GM19372 (cell line): ENCODE measurements around the gene TEKT5.
"Not testable (repeated sequence)": the region's sequence is repeated elsewhere in the genome, so short reads cannot be mapped to it uniquely, and the experiment has no call there.

Source experiments
- ATAC-seq: cut with Tn5 transposase; IDR thresholded peaks from one replicate; pipeline ENCODE4 v1.9.1; 2021; ENCODE audit warnings: mild to moderate bottlenecking, low read depth, moderate library complexity; ENCODE audit not compliant: unreplicated experiment

Gene TEKT5

DNA sequence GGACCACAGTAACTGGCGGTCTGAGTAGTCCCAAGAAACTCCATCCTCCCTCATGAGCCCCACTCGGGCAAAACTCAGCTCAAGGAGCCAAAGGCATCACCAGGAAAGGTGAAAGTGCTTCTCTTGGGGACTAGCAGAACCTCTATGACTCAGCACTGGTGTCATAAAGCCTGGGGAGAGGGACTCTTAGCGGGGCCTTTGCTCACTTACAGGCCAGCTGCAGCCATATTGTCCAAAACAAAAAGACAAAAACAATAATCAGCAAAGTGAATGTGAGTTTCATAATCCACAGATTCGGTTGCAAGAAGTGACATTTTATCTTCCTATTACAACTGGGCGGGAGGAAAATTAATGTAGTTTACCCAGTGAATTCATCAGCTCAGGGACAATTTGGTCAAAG is at the start of gene TEKT5:
TEKT5 (minus strand) TSS at position 101 of the 400 bp plus-strand sequence; CDS start at position 44, 57 bp downstream.
- no peak for ATAC-seq

DNA sequence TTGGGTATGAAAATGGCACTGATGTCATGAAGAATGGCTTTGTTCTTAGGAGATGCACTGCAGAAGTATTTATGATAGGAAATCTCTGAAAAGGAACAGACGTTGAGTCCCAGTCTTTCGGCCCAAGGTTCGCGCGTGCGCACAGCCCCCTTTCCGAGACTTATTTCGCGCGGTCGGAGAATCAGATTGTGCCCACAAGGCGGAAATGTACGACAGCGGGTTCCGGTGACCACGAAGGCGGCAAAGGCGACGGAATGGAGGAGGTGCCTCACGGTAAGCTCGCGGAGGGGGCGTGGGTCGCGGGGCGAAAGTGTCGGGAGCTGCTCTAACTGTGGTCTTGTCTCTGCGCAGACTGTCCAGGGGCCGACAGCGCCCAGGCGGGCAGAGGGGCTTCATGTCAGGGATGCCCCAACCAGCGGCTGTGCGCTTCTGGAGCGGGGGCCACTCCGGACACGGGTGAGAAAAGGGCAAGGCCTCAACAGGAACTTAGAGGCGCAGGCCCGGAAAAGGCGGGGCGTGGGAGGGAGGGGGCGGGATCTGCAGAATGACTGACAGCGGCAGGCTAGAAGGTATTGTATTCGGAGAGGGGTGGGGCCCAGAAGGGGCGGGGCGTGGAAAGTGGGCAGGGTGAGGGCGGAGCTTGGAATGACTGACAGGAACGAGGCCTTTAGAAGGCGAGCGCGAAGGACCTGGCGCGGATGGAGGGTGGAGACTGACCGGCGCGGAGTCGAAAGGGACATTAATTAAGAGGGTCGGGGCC is 49.1 kb upstream of the TEKT5 start, which contains the start of gene NUBP1:
NUBP1 (plus strand) TSS at position 233 of the 760 bp plus-strand sequence; CDS start at position 255, 22 bp downstream.
- ATAC-seq = peak; percentile 86

DNA sequence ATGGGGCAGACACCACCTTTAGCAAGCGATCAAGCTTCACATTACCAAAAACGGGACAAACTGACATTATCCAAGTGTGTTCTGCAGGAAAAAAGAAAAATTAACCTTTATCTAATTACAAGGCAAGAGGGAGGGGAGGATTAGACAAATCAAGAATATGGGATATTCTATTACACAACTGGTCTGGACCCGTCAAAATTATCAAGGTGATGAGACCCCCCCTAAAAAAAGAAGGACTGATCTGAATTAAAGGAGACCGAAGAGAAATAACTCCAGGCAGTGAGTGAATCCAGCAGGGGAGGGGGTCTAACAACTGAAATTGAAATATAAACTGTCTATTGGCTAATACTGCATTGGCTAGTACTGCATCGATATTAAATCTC is 48.5 kb upstream of the TEKT5 start:
- ATAC-seq = no peak

DNA sequence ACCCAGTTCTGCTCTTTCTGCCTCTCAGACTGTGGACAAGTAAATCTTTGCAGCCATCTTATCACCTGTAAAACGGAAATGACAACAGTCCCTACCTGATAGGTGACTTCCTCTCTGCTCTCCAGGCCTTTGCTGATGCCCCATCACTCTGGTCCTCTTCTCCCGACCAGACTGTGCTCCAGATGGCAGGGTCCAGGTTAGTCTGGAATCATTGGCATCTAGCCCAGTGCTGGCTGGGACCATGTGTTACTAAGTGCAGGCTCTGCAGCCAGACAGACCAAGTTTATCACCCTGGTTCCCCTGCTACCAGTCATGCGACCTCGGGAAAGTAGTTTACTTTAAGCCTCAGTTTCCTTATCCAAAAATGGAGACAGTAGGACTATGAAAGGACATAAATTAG is 47.1 kb upstream of the TEKT5 start:
- no peak for ATAC-seq

DNA sequence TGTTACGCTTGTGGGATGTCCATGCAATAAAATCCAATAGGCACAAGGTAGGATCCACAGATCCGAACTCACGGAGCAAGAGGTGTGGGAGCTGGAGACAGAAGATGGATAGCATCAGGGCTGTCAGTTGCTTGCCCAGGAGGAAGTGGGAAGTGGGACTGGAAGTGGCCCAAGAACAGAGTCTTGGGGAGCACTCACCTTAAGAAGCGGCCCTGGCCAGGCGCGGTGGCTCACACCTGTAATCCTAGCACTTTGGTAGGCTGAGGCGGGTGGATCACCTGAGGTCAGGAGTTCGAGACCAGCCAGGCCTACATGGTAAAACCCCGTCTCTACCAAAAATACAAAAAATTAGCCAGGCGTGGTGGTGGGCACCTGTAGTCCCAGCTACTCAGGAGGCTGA is 46.5 kb upstream of the TEKT5 start:
- not testable (repeated sequence) for ATAC-seq

DNA sequence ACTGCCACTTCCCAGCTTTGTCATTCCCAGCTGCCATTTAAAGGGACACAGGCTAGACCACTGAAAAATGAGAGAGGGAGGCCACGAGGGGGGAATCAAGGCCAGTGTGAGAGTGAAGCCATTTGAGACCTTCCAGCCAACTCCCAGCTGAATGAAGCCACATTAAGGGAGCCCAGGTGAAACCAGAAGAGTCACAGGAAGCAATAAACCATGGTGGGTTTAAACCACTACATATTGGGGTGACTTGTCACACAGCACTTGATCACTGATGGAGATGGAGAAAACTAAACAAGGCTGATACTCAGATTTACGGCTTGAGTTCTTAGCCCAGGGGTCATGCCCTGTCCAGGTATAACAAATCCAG is 46.1 kb upstream of the TEKT5 start:
- no peak for ATAC-seq

DNA sequence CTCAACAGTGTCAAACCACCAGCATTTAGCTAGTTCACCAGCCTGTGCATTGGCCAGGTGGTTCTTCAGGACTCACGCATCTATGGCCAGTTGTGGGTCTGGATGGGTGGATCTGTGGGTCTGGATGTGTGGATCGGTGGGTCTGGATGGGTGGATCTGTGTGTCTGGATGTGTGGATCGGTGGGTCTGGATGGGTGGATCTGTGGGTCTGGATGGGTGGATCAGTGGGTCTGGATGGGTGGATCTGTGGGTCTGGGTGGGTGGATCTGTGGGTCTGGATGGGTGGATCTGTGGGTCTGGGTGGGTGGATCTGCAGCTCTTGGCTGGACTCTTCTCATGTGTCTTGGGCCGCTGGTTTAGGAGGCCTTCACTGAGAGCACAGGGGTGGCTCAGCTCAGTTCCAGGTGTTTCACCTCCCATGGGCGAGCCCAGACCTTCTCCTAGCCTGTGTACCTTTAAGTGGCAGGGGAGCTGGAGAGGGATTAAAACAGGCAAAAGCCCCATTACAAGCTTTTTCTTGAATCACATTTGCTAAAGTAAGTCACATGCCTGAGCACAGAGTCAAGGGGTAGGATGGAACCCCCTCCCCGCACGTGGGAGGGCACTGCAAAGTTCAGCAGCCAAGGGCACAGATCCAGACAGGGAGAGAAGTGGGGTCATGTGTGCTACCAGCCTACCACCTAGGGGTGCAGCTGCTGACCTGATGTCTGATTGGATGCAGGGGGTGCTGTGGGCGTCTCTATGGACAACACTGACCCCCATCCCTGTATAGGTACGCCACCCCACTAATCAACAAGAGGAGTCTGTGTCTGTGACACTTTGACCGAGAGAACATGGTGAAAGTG is 45.5 kb upstream of the TEKT5 start:
- no peak for ATAC-seq

DNA sequence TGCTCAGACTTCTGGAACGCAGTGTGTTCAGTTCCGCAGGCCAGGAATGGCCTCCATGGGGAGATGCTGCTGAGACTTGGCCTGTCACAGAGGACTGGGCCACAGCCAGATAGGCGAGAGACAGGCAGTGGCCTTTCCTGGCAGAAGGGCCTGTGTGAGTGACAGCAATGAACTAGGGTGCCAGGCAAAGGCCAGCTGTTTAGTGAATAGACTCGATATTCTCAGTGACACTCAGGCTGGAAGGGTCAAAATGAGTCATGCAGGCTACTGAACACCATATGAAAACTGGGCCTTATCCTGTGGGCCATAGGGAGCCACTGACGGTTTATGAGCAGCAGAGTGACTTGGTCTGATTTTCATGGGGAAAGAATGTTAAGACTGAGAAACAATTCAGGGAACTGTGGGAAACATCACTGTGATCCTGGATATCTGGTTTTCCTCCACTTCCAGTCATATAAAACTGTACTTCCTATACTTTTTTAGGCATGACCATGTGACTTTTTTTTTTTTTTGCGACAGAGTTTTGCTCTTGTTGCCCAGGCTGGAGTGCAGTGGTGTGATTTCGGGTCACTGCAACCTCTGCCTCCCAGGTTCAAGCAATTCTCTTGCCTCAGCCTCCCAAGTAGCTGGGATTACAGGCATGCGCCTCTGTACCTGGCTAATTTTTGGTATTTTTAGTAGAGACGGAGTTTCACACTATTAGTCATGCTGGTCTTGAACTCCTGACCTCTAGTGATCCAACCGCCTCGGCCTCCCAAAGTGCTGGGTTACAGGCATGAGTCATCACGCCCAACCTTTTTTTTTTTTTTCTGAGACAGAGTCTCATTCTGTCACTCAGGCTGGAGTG is 43.7 kb upstream of the TEKT5 start:
- peak; percentile 43 for ATAC-seq

DNA sequence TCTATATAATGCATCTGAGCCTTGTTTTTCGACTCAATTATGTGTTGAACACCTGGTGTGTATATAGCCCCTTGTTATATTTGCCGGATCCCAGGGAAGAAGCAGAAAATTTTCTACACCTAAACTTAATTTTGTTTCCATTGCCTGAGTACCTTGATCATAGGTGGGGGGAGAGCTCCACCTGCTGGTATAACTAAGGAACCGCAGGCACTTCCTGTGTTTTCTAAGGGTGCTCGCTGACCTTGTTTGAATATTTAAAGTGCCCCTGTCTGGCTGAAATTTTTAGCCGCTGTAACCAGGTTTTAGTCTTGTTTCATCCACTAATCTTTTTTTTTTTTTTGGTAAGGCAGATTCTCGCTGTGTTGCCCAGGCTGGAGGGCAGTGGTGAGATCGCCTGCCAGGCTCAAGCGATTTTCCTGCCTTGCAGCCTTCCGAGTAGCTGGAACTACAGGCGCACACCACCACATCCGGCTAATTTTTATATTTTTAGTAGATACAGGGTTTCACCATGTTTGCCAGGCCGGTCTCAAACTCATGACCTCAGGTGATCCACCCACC is 42.4 kb upstream of the TEKT5 start:
- peak; percentile 49 for ATAC-seq

DNA sequence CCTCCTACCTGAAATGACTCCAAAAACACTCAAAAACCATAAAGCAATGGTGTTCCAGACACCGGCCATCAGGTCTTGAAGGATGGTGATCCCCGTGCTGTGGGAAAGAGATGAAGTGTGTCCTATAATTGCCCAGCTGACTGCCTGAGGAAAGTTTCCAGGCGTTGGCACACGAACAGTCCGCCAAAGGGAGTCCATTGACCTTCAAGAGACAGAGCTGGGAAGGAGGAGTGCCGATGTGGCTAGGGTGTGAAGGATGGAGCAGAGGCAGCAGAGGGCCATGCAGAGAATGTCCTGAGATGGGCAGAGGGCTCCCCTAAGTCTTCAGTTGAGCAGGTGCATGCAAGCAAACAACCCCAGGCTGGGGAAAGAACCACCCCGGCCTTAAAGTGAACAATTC is 37.1 kb upstream of the TEKT5 start:
- no peak for ATAC-seq

DNA sequence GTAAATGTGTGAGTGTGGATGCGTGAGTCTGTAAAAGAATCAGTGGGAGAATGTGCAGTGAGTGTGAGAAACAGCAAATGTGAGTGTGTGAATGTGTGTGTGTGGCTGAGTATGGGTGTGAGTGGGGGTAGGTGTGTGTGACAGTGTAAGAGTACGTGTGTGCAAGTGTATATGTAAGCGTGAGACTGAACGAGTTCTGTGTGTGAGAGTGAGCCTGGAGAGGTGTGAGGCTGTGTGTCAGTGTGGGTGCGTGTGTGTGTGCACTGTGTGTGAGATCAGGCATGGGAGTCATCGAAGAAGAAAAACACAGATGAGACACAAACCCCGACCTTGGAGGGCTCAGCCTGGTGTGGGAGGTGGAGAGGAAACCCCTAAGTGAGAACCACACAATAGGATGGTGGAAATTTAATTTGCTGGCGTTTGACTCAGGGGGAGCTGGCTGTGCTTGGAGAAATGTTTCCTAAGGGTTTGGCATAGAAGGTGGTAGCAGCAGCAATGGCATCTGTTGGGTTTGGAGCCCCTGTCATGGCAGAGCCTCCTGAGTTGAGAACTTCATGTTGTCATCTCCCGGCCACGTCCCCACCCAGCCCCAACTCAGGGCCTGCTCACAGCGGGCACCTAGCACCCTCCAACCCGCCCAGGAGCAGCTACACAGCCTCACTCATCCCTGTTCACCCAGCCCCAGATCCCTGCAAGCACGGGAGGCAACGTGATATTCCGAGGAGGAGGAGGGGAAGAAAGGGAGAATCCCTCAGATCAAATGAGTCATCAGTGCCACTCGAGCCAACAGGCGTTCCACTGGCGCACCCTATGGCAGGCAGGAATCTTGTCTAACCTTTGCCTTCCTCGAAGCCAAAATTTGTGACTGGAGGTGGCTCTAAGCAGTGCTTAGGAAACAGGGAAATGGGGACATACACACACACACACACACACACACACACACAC is 34.6 kb upstream of the TEKT5 start:
- ATAC-seq = no peak

DNA sequence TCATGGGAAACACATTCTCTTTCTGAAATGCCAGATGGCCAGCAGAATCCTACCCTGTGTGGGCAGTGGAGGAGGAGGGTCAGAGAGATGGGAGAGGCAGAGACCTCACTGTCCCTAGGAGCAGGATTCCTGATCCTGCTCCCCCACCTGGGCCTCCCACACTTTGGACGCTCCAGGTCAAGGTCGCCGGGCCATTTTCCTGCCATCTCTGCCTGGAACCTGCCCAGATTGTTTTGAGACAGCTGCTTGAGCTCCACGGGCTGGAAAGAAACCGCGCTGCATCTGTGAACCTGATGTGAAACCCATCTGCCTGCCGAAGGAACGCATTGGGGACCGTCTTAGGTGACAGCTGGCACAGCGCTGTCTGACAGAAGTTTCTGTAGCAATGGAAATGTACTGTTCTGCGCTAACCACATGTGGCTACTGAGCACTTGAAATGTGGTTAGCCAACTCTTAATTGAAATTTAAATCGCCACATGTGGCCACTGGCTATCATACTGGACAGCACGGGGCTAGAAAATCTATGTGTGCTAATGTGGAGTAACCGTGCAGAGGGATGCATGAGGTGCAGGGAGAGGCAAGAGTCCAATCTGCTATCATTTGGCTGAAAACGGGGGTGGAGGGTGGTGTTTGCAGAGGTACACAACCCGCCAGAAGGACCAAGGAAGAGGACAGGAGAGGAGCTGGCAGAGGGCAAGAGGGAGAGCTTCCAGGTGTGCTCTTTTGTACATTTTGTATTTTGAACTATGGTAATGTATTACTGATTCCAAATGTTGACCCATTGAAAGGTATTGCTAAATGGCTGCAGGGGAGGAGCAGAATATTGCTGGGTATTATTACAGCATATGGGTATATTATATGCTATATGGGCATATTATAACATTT is 33.5 kb upstream of the TEKT5 start:
- ATAC-seq = no peak

DNA sequence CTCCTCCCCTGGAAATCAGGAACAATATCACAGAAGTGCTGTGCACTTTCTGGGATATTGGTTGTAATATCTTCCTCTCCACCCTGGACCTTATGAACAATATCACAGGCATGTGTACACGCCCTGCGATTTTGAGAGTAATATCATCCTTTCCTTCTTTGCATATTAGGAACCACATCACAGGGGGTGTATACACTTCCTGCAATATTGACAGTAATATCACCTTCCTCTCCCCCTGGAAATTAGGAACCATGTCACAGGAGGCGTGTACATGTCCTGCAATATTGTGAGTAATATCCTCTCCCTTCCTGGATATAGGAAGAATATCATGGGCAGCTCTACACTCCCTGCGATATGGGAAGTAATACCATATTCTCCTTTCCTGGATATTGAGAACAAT is 14.2 kb upstream of the TEKT5 start:
- ATAC-seq = no peak

DNA sequence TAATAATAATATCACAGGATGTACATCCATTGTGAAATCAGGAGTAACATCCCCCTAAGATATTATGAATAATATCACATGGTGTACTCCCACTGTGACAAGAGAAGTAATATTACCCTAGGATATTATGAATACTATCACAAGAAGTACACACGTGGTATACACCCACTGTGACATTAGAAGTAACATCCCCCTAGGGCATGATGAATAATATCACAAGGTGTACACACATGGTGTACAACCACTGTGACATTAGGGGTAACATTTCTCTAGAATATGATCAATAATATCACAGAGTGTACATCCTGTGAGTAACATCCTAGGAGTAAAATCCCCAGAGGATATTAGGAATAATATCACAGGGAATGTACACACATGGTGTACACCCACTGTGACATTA is 5.0 kb upstream of the TEKT5 start:
- no peak for ATAC-seq

DNA sequence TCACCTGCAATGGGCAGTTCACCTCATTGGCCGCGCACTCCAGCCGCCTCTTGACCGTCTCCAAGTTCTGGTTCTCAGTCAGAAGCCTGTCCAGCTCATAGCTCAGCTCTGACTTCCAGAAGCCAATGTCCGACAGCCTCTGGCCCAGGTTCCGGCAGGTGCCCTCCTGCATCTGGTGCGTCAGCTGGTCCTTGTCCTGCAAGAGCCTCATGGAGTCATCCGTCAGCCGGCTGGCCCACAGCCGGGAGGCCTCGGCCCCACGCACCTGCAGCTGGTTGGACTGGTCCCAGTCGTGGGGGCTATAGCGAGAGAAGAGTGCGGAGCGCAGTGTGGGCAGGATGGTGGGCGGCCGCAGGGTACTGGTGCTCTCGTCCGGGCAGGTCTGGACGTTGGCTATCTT is 424 bp downstream of the TEKT5 start:
- no peak for ATAC-seq

DNA sequence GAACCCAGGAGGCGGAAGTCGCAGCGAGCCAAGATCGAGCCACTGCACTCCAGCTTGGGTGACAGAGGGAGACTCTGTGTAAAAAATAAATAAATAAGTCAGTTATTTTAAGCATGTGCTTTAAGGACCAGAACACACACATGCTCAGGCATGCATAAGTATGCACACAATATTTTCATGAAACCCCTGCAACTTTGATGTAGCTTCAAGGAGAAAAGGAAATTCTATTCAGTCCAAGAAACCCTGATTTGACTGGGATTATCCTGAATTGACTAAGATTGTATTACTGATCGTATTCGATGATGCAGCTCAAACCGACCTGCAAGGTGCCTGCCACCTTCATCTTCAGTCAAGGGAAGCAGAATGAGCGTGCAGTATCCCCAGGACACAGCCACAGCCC is 841 bp downstream of the TEKT5 start:
- no peak for ATAC-seq

DNA sequence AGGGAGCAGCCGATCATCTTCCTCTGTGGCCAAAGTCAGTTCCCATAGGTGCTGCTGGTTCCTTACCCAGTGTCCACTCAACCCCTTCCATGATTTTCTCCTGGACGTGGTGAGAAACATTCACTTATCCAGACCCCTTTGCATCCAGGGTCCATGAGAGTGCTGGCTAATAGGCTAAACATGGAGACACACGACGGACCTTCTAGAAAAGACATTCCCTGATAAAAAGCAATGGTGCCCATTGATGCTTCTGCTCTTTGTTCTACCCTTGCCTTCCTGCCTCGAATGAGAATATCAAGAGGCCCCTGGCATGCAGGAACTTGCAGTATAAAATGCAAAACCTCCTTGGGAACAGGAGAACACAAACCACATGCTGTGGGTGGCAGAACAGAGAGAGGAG is 2.3 kb downstream of the TEKT5 start:
- ATAC-seq = no peak

DNA sequence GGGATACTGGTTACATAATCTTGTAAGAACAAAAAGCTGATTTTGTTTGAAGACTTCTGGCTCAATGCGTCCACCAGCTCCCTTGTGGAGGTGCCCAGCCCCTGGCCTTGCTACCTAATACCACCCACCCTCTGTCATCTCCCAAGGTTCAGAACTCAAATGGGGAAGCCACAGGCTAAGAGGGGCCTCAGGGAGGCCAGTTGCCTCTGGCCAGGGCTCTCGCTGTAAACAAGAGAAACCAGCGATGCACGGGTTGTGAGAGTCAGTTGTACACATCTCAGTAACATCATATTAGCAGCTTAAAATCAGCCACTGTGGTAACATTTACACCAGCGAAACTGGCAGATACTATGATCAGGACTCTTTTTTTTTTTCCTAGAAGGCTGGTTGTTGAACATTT is 6.0 kb downstream of the TEKT5 start:
- no peak for ATAC-seq

DNA sequence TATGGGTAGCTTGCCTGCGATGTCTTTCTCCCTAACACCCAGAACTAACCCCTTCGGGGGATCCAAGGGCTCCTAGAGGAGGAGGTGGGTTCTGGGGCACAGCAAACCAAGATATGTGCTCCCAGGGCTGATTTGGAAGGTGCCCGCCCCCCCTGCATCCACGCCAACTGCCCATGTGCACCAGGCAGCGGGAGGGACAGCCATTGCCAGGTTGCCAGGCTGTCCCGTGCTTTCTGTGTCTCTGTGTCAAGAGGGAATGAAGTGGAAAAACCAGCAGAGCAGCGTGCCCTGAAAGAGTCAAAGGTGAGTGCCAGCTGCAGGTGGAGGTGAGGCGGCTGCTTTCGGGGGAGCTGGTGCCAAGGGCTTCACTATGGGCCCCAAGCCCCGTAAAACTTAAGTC is 6.4 kb downstream of the TEKT5 start:
- ATAC-seq = no peak
